Raji (cell line): ENCODE results near the gene EVI5L.
A peak's percentile ranks its signal among the peaks of the same experiment; 100 is the strongest.

Experiments
- POLR2A ChIP-seq: IDR thresholded peaks from 2 replicates; pipeline ENCODE4 v1.6.1; 2011; ENCODE audit warnings: low read depth, low read length, control low read depth; ENCODE audit not compliant: insufficient read depth

EVI5L gene

GRCh38 chr19:7903244-7904073, 73.4 kb downstream of the EVI5L start, which contains the start of gene MAP2K7:
MAP2K7 (plus strand) TSS chr19:7903877; CDS start chr19:7903945, 68 bp downstream.
- peak; percentile 99 for TF ChIP-seq POLR2A

GRCh38 chr19:7904074-7905020, 74.3 kb downstream of the EVI5L start:
- no peak for TF ChIP-seq POLR2A

- TF ChIP-seq POLR2A: no peak
Measured at GRCh38 chr19:7905268-7905667, 75.2 kb downstream of the EVI5L start.

GRCh38 chr19:7905859-7906258, 75.8 kb downstream of the EVI5L start:
- TF ChIP-seq POLR2A: no peak

GRCh38 chr19:7907122-7907521, 77.1 kb downstream of the EVI5L start:
- TF ChIP-seq POLR2A: no peak

- TF ChIP-seq POLR2A: no peak
Measured at GRCh38 chr19:7907544-7907943, 77.5 kb downstream of the EVI5L start.

GRCh38 chr19:7908078-7908699, 78.2 kb downstream of the EVI5L start:
- no peak for TF ChIP-seq POLR2A

- TF ChIP-seq POLR2A: no peak
Measured at GRCh38 chr19:7908742-7909461, 78.9 kb downstream of the EVI5L start.

- TF ChIP-seq POLR2A: no peak
Measured at GRCh38 chr19:7909471-7910067, 79.6 kb downstream of the EVI5L start.

- TF ChIP-seq POLR2A: no peak
Measured at GRCh38 chr19:7910321-7911161, 80.5 kb downstream of the EVI5L start.

- no peak for TF ChIP-seq POLR2A
Measured at GRCh38 chr19:7911508-7912143, 81.6 kb downstream of the EVI5L start.

GRCh38 chr19:7912144-7912696, 82.2 kb downstream of the EVI5L start:
- TF ChIP-seq POLR2A: no peak
